HCT116 (cell line): ENCODE measurements around the gene TNFRSF25. TPM values are rescaled to one million over a fixed set of nuclear protein-coding genes. Genes with fewer than 3 reads are reported as not detected.

Source experiments
- ATAC-seq: fragments of 200-7000 bp; cut with Tn5 transposase; 2 replicates; pipeline ENCODE4 v1.9.1; 2020; ENCODE audit warnings: mild to moderate bottlenecking, moderate library complexity
- BruUV-seq: library from RNA; stranded (reverse); fragments of 400-500 nt; replicated peaks from 2 replicates; lab custom pipeline; 2021; lab: Mats Ljungman, UMichigan
- CTCF ChIA-PET: fragments of 300-600 bp; sonication (Branson Sonifier 250); formaldehyde crosslinking; loops from one replicate; lab custom pipeline; 2021; ENCODE audit warnings: antibody characterized with exemption; lab: Charles Lee
- POLR2A ChIA-PET: fragments of 300-600, 350-600 bp; sonication (Branson Sonifier 250); formaldehyde crosslinking; loops from one replicate; lab custom pipeline; 2021; ENCODE audit warnings: antibody characterized with exemption; lab: Charles Lee
- RAD21 ChIA-PET, 2 experiments: fragments of 300-600 bp; sonication (Branson Sonifier 250); formaldehyde crosslinking; loops; one replicate each; lab custom pipeline; 2023; ENCODE audit warnings: low total read pairs in 2 of 2; ENCODE audit not compliant: uncharacterized antibody in 2 of 2, unreplicated experiment in 2 of 2, low non-redundant PET in 1 of 2; lab: Charles Lee
- DNase-seq: peaks from one replicate; pipeline ENCODE4 v3.0.0-alpha.2; 2010; ENCODE audit warnings: low read depth, low spot score
- H2AFZ ChIP-seq: fragments of 200-600 bp; shearing (Covaris generic), sonication (generic); 2 replicates; pipeline ENCODE4 v1.6.1; 2017; ENCODE audit warnings: low read depth, mixed run types, mixed read lengths, antibody characterized with exemption, low read length; ENCODE audit not compliant: poor library complexity, severe bottlenecking
- H3K27ac ChIP-seq: 2 replicates; pipeline ENCODE4 v1.5.1; 2012; ENCODE audit warnings: low read depth, low read length
- H3K27me3 ChIP-seq: fragments of 200-600 bp; sonication (generic); 2 replicates; pipeline ENCODE4 v1.6.1; 2016; ENCODE audit warnings: mixed run types, low read length, mixed read lengths; ENCODE audit not compliant: insufficient read depth
- H3K36me3 ChIP-seq, 2 experiments: fragments of 200-500 bp in 1 of 2; fragments of 200-600 bp in 1 of 2; sonication (Bioruptor generic) in 1 of 2; sonication (generic) in 1 of 2; 2 replicates each; pipeline versions ENCODE4 v1.5.1 to v1.6.1; 2014 to 2016; ENCODE audit warnings: low read length in 2 of 2, inconsistent platforms in 1 of 2, mixed read lengths in 1 of 2, mixed run types in 1 of 2; ENCODE audit not compliant: insufficient read depth in 2 of 2, control insufficient read depth in 1 of 2
- H3K4me1 ChIP-seq, 2 experiments: fragments of 200-600 bp in 1 of 2; sonication (generic) in 1 of 2; 2 replicates each; pipeline versions ENCODE4 v1.5.1 to v1.6.1; 2012 to 2017; ENCODE audit warnings: low read length in 2 of 2, inconsistent platforms in 1 of 2, mild to moderate bottlenecking in 1 of 2, mixed read lengths in 1 of 2, mixed run types in 1 of 2, moderate library complexity in 1 of 2; ENCODE audit not compliant: insufficient read depth in 2 of 2, control insufficient read depth in 1 of 2
- H3K4me2 ChIP-seq: fragments of 200-600 bp; sonication (generic); 2 replicates; pipeline ENCODE4 v1.6.1; 2017; ENCODE audit warnings: mixed run types, low read length, mixed read lengths
- H3K4me3 ChIP-seq, 2 experiments: fragments of 200-600 bp in 1 of 2; sonication (generic) in 1 of 2; replicated peaks in 1 of 2; 2 replicates each; pipeline ENCODE4 v1.5.1; 2011 to 2016; ENCODE audit warnings: low read length in 2 of 2, control low read depth in 1 of 2, low read depth in 1 of 2, mild to moderate bottlenecking in 1 of 2, mixed read lengths in 1 of 2, mixed run types in 1 of 2
- H3K79me2 ChIP-seq: fragments of 200-600 bp; sonication (generic); 2 replicates; pipeline ENCODE4 v1.6.1; 2017; ENCODE audit warnings: mild to moderate bottlenecking, mixed run types, low read length, moderate library complexity, mixed read lengths; ENCODE audit not compliant: insufficient read depth
- H3K9ac ChIP-seq: fragments of 200-600 bp; sonication (generic); 2 replicates; pipeline ENCODE4 v1.6.1; 2016; ENCODE audit warnings: low read length, mixed read lengths
- H3K9me2 ChIP-seq: fragments of 200-600 bp; sonication (generic), shearing (Covaris generic); 2 replicates; pipeline ENCODE4 v1.6.1; 2017; ENCODE audit warnings: mixed run types, mild to moderate bottlenecking, moderate library complexity; ENCODE audit not compliant: insufficient read depth
- H3K9me3 ChIP-seq, 2 experiments: fragments of 200-500 bp in 1 of 2; fragments of 200-600 bp in 1 of 2; sonication (Bioruptor generic) in 1 of 2; sonication (generic) in 1 of 2; 2 replicates each; pipeline ENCODE4 v1.6.1; 2014 to 2017; ENCODE audit warnings: low read length in 2 of 2, mixed read lengths in 2 of 2, inconsistent platforms in 1 of 2, low read depth in 1 of 2, mild to moderate bottlenecking in 1 of 2, mixed run types in 1 of 2, moderate library complexity in 1 of 2; ENCODE audit not compliant: control insufficient read depth in 1 of 2, insufficient read depth in 1 of 2
- H4K20me1 ChIP-seq: fragments of 200-600 bp; sonication (generic), shearing (Covaris generic); 2 replicates; pipeline ENCODE4 v1.6.1; 2017; ENCODE audit warnings: mixed run types, mild to moderate bottlenecking, moderate library complexity; ENCODE audit not compliant: insufficient read depth
- ATF3 ChIP-seq: IDR thresholded peaks from 2 replicates; pipeline ENCODE4 v1.6.1; 2012
- EGR1 ChIP-seq: IDR thresholded peaks from 2 replicates; pipeline ENCODE4 v1.6.1; 2012; ENCODE audit warnings: low read depth
- FOSL1 ChIP-seq: IDR thresholded peaks from 2 replicates; pipeline ENCODE4 v1.6.1; 2012; ENCODE audit warnings: low read depth
- MAX ChIP-seq: IDR thresholded peaks from 2 replicates; pipeline ENCODE4 v1.6.1; 2012
- POLR2AphosphoS5 ChIP-seq: IDR thresholded peaks from 2 replicates; pipeline ENCODE4 v1.6.1; 2011; ENCODE audit warnings: mild to moderate bottlenecking, low read depth, low read length, moderate library complexity
- REST ChIP-seq: IDR thresholded peaks from 2 replicates; pipeline ENCODE4 v1.6.1; 2012; ENCODE audit warnings: low read depth
- SIN3A ChIP-seq: IDR thresholded peaks from 2 replicates; pipeline ENCODE4 v1.6.1; 2012; ENCODE audit warnings: low read depth
- SP1 ChIP-seq: IDR thresholded peaks from 2 replicates; pipeline ENCODE4 v1.6.1; 2012; ENCODE audit warnings: low read depth
- ZNF274 ChIP-seq: fragments of 200-500 bp; sonication (Bioruptor generic); IDR thresholded peaks from 2 replicates; pipeline ENCODE4 v1.6.1; 2014; ENCODE audit warnings: mild to moderate bottlenecking, low read depth, low read length, inconsistent platforms
- intact Hi-C: fragments of 100-400 bp; cut with micrococcal nuclease; formaldehyde crosslinking; loops from 2 replicates; pipeline ENCODE4 v1.10.0; 2022
- total RNA-seq: library from RNA; stranded (reverse); gene quantifications from one replicate; pipeline ENCODE4 v1.2.1, GENCODE V29; 2021; ENCODE audit not compliant: unreplicated experiment

Gene TNFRSF25
- total RNA-seq, 1 experiment from 2014 or later = 27.5 TPM

GRCh38 chr1:6502000-6502891, 36.3 kb upstream of the TNFRSF25 start:
- H3K9me3 ChIP-seq = no peaks in the 10 kb centered on the region
- no peaks in the 10 kb centered on the region for H3K9me2 ChIP-seq
- H3K9ac ChIP-seq = no peak overlapping the region
- H3K79me2 ChIP-seq = no peaks in the 10 kb centered on the region
- no peaks in the 10 kb centered on the region for H4K20me1 ChIP-seq
- H3K36me3 ChIP-seq = no peaks in the 10 kb centered on the region
- ATAC-seq = no peak
- intact Hi-C loops = no loop called here
- no peak overlapping the region for H3K4me3 ChIP-seq
- TF ChIP-seq EGR1 = no peak
- TF ChIP-seq REST = no peak
- no peak for TF ChIP-seq ZNF274
- no peak for TF ChIP-seq SP1
- no peak for TF ChIP-seq FOSL1
- TF ChIP-seq POLR2AphosphoS5 = no peak
- no peak for TF ChIP-seq ATF3
- no peak for TF ChIP-seq SIN3A
- no peak for TF ChIP-seq MAX
- no peak overlapping the region for H2AFZ ChIP-seq
- DNase-seq = no peak
- no peaks in the 10 kb centered on the region for H3K27me3 ChIP-seq
- CTCF ChIA-PET = no interaction called here
- no peak overlapping the region for H3K27ac ChIP-seq
- no TSS peak for BruUV-seq
- RAD21 ChIA-PET = no interaction called here
- H3K4me1 ChIP-seq = peaks cover 4 to 11% of the 10 kb centered on the region in 2 experiments; a peak in 2 of 4 replicates
- no peak overlapping the region for H3K4me2 ChIP-seq
- POLR2A ChIA-PET = no interaction called here
